Hepatocyte (in vitro differentiated cells): Measurements from ENCODE around the gene HSBP1L1. TPM values are rescaled to one million over a fixed set of nuclear protein-coding genes. Genes with fewer than 3 reads are reported as not detected.

Experiments
- DNase-seq: peaks from one replicate; pipeline ENCODE4 v3.0.0-alpha.2; 2016; ENCODE audit warnings: low spot score
- H2AFZ ChIP-seq: fragments of 200-600 bp; sonication (generic); 2 replicates; pipeline ENCODE4 v1.6.0; 2016; ENCODE audit warnings: antibody characterized with exemption, mild to moderate bottlenecking
- H3K27ac ChIP-seq: fragments of 200-600 bp; sonication (generic); 2 replicates; pipeline ENCODE4 v1.5.1; 2016; ENCODE audit warnings: mild to moderate bottlenecking
- H3K27me3 ChIP-seq: fragments of 200-600 bp; sonication (generic); 2 replicates; pipeline ENCODE4 v1.6.1; 2016
- H3K36me3 ChIP-seq: fragments of 200-600 bp; sonication (generic); replicated peaks from 2 replicates; pipeline ENCODE4 v1.5.1; 2016; ENCODE audit warnings: low read depth; ENCODE audit not compliant: insufficient read depth
- H3K4me1 ChIP-seq: fragments of 200-600 bp; sonication (generic); 2 replicates; pipeline ENCODE4 v1.5.1; 2016; ENCODE audit warnings: mild to moderate bottlenecking, moderate library complexity; ENCODE audit not compliant: insufficient read depth
- H3K4me2 ChIP-seq: fragments of 200-600 bp; sonication (generic); 2 replicates; pipeline ENCODE4 v1.6.0; 2016
- H3K4me3 ChIP-seq: fragments of 200-600 bp; sonication (generic); 2 replicates; pipeline ENCODE4 v1.5.1; 2016; ENCODE audit warnings: mild to moderate bottlenecking
- H3K79me2 ChIP-seq: fragments of 200-600 bp; sonication (generic); 2 replicates; pipeline ENCODE4 v1.6.0; 2017; ENCODE audit warnings: mild to moderate bottlenecking
- H3K9me2 ChIP-seq: fragments of 200-600 bp; sonication (generic); replicated peaks from 2 replicates; pipeline ENCODE4 v1.6.0; 2017; ENCODE audit warnings: mild to moderate bottlenecking; ENCODE audit not compliant: insufficient read depth
- H3K9me3 ChIP-seq: fragments of 200-600 bp; sonication (generic); 2 replicates; pipeline ENCODE4 v1.5.1; 2016; ENCODE audit warnings: low read depth, mild to moderate bottlenecking
- H4K20me1 ChIP-seq: fragments of 200-600 bp; sonication (generic); 2 replicates; pipeline ENCODE4 v1.6.0; 2016; ENCODE audit warnings: mild to moderate bottlenecking; ENCODE audit not compliant: insufficient read depth, poor library complexity, severe bottlenecking
- CTCF ChIP-seq: fragments of 200-600 bp; sonication (generic); IDR thresholded peaks from 2 replicates; pipeline ENCODE4 v1.5.1; 2016; ENCODE audit warnings: antibody characterized with exemption, mild to moderate bottlenecking; ENCODE audit not compliant: poor library complexity
- EZH2 ChIP-seq: fragments of 200-600 bp; sonication (generic); IDR thresholded peaks from 2 replicates; pipeline ENCODE4 v1.6.1; 2016; ENCODE audit warnings: antibody characterized with exemption, mild to moderate bottlenecking, borderline replicate concordance
- EZH2phosphoT487 ChIP-seq: fragments of 200-600 bp; sonication (generic); IDR thresholded peaks from one replicate; pipeline ENCODE4 v1.6.1; 2018; ENCODE audit warnings: antibody characterized with exemption, mild to moderate bottlenecking, low read depth, moderate library complexity; ENCODE audit not compliant: unreplicated experiment, severe bottlenecking
- WGBS: methylation state at CpG from one replicate; pipeline ENCODE4 v1.1.6; 2016; ENCODE audit warnings: low lambda C conversion rate; ENCODE audit errors: missing lambda C conversion rate; 5-methylcytosine and 5-hydroxymethylcytosine counted together
- polyA plus RNA-seq: library from polyadenylated mRNA; unstranded; fragments of >200 nt; fragmentation: Nextera tagmentation; extraction: Ambion mirVana; gene quantifications from 2 replicates; pipeline ENCODE4 v1.2.1, GENCODE V29; 2016
- total RNA-seq: library from RNA; depleted of rRNA; stranded (reverse); fragments of >200 nt; gene quantifications from 2 replicates; pipeline ENCODE4 v1.2.3, GENCODE V29; 2014

HSBP1L1 gene
- total and polyA plus RNA-seq, 2 experiments from 2014 or later, result 58.7 to 81.9 TPM

DNA sequence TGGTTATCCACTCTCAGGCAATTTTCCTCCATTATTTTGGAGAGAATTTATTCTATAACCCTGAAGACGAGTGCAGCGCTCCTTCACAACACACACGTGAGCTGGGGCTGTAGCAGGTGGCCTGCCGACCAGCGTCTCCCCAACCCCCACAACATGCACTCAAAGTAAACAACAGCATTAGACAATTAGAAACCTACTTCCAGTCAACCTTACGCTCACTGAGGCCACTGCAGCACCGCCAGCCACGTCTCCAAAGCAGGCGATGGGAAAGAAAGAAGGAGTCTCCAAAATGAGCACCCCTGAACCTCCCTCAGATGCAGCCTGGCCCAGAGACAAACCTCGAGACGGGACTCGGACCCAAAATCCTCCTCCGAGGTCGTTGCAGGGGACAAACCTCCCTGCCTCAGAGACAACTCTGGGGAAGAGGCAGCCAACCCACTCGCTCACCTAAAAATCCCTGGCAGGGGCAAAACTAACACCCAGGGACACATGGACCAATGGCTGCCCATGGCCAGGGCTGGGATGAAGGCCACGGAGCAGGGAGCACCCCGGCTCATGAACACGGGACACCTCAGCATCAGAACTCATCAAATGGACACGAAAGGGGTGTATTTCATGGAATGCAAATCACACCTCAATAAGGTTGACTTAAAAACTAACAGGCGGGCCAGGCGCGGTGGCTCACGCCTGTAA is 15.6 kb upstream of the HSBP1L1 start:
- Histone ChIP-seq H3K4me1 (peaks cover 22% of the 10 kb centered on the region), H3K79me2 (peaks cover 71% of the 10 kb centered on the region)
- no peak for DNase-seq

GRCh38 chr18:79949697-79950487 is 14.6 kb upstream of the HSBP1L1 start:
- Histone ChIP-seq H3K27ac (no peak overlapping the region), H4K20me1 (peaks cover 33% of the 10 kb centered on the region), H3K79me2 (peaks cover 60% of the 10 kb centered on the region), H3K9me2 (no peaks in the 10 kb centered on the region), H3K27me3 (no peaks in the 10 kb centered on the region), H3K9me3 (no peaks in the 10 kb centered on the region), H3K36me3 (no peaks in the 10 kb centered on the region), H3K4me3 (peak overlapping the region; percentile 96), H3K4me2 (peak overlapping the region; percentile 98), H2AFZ (no peak overlapping the region), H3K4me1 (peaks cover 26% of the 10 kb centered on the region)
- 80% methylated on average over 12 of the region's 12 CpGs for WGBS
- TF ChIP-seq CTCF (no peak), EZH2 (no peak), EZH2phosphoT487 (no peak)
- DNase-seq, result no peak

More for the DNA sequence above, 15.6 kb upstream of the HSBP1L1 start:
- Histone ChIP-seq H3K36me3 (no peaks in the 10 kb centered on the region), H2AFZ (no peak overlapping the region), H3K4me2 (peak overlapping the region; percentile 98), H3K9me2 (no peaks in the 10 kb centered on the region), H3K27ac (no peak overlapping the region), H3K27me3 (no peaks in the 10 kb centered on the region), H4K20me1 (peaks cover 39% of the 10 kb centered on the region), H3K9me3 (no peaks in the 10 kb centered on the region), H3K4me3 (no peak overlapping the region)
- TF ChIP-seq CTCF (no peak), EZH2 (no peak), EZH2phosphoT487 (no peak)
- 89% methylated on average over 23 of the region's 23 CpGs for WGBS

DNA sequence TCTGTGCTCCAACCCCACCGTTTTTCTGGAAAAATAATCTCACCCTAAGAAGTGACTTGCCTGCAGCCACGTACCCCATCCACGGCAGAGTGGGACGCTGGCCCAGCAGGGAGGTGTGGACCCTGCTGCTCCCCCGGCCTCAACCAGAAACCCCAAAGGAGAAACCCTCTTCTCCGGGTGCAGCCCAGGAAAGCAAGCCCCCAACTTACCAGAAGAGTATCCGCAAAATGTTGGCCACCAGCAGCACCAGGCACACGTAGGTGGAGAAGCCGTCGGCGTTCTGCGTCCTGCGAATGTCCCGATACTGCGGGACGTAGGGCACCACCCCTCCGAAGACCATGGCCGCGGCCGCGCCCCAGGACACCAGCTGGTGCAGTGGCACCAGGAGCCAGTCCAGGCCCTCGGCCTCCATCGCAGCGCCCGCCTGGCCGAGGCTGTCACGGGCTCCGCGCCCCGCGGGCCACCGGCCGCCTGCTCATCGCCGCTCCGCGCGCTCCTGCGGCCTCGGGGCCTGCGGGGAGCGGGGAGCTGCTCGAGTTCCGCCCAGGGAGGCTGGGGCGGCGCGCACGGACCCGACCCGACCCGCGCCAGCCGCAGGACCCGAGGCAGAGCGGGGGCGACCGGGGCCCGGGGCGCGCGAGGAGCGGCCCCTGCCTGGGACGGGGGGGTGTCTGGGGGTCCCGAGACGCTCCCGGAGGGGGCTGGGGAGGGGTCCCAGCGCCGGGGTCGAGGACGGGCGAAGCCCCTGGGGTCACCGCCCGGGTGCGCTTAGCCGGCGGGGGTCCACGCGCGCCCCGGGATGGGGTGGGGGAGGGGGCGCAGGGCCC is 13.7 kb upstream of the HSBP1L1 start:
- TF ChIP-seq EZH2 (no peak), EZH2phosphoT487 (no peak), CTCF (no peak)

More for the DNA sequence above, 13.7 kb upstream of the HSBP1L1 start:
- H3K4me2 ChIP-seq, result peak overlapping the region; percentile 98
- H3K9me2 ChIP-seq, result no peaks in the 10 kb centered on the region
- H3K27ac ChIP-seq, result peak overlapping the region; percentile 40
- H3K36me3 ChIP-seq, result no peaks in the 10 kb centered on the region
- H4K20me1 ChIP-seq, result peaks cover 25% of the 10 kb centered on the region
- H2AFZ ChIP-seq, result peak overlapping the region; percentile 71
- peaks cover 28% of the 10 kb centered on the region for H3K4me1 ChIP-seq
- H3K27me3 ChIP-seq, result no peaks in the 10 kb centered on the region
- no peaks in the 10 kb centered on the region for H3K9me3 ChIP-seq
- WGBS, result 7% methylated on average over 44 of the region's 81 CpGs
- peaks cover 52% of the 10 kb centered on the region for H3K79me2 ChIP-seq
- peak; percentile 68 for DNase-seq
- H3K4me3 ChIP-seq, result peak overlapping the region; percentile 96
